ENCODE measurements around the gene CEACAM21.

CEACAM21 gene

GRCh38 chr19:41621654-41622053 lies 45.7 kb downstream of the CEACAM21 start:
- DNase-seq, result no peak

- DNase-seq, result no peak
Measured at GRCh38 chr19:41623360-41623759, 47.4 kb downstream of the CEACAM21 start.

- DNase-seq, result no peak
Measured at GRCh38 chr19:41624515-41624914, 48.5 kb downstream of the CEACAM21 start.

- DNase-seq, result no peak
Measured at GRCh38 chr19:41624937-41625336, 49.0 kb downstream of the CEACAM21 start.

- DNase-seq, result no peak
Measured at GRCh38 chr19:41626278-41626677, 50.3 kb downstream of the CEACAM21 start.

- DNase-seq, result no peak
Measured at GRCh38 chr19:41626877-41627276, 50.9 kb downstream of the CEACAM21 start, which contains the start of gene CEACAM4. CEACAM4 (minus strand) TSS chr19:41627074; CDS start chr19:41626963, 111 bp downstream.

- no peak for DNase-seq
Measured at GRCh38 chr19:41627966-41628675, 52.2 kb downstream of the CEACAM21 start.

Data from activated CD8-positive, alpha-beta memory T cell treated with anti-CD3 and anti-CD28 coated beads, Interleukin-2, amount 50 U/mL, for 4 hours (primary cell).